ENCODE results near the gene NOXO1.

DNA sequence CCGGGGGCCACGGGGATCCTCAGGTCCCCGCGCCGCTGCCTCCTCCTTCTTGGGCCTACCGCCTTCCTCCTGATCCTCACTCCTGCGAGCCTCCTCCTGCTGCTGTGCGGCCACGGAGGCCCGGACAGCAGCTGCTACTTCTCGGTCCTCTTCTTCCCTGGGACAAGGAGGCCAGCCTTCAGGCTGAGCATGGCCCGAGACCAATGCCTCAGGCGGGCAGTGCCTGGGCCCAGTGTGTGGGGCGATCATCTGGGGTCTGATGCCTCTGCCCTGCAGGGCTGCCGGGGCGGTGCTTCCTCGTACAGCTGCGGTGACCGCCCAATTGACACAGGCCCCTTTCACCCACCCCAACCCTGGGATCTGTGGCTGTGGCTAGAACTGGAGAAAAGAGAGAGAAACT is 19.8 kb upstream of the NOXO1 start:
- TF ChIP-seq EZH2 (IDR thresholded peaks at IDR 0.05; ENCODE audit: borderline replicate concordance, low read depth, low read length, severe bottlenecking) (no peak), POLR2AphosphoS5 (IDR thresholded peaks at IDR 0.05; ENCODE audit: insufficient read depth, low read depth, low read length) (no peak), POLR2A (IDR thresholded peaks at IDR 0.05; ENCODE audit: low read depth, low read length) (no peak), GATA2 (IDR thresholded peaks at IDR 0.05; ENCODE audit: insufficient read depth, insufficient read length, low read depth, low read length) (no peak), MYC (IDR thresholded peaks at IDR 0.05; ENCODE audit: low read depth, low read length) (no peak), JUN (IDR thresholded peaks at IDR 0.05; ENCODE audit: borderline replicate concordance, insufficient read depth, insufficient read length, low read depth) (no peak), FOS (IDR thresholded peaks at IDR 0.05; ENCODE audit: borderline replicate concordance, insufficient read depth, low read length) (no peak)
- TF ChIP-seq, protein P1, sequence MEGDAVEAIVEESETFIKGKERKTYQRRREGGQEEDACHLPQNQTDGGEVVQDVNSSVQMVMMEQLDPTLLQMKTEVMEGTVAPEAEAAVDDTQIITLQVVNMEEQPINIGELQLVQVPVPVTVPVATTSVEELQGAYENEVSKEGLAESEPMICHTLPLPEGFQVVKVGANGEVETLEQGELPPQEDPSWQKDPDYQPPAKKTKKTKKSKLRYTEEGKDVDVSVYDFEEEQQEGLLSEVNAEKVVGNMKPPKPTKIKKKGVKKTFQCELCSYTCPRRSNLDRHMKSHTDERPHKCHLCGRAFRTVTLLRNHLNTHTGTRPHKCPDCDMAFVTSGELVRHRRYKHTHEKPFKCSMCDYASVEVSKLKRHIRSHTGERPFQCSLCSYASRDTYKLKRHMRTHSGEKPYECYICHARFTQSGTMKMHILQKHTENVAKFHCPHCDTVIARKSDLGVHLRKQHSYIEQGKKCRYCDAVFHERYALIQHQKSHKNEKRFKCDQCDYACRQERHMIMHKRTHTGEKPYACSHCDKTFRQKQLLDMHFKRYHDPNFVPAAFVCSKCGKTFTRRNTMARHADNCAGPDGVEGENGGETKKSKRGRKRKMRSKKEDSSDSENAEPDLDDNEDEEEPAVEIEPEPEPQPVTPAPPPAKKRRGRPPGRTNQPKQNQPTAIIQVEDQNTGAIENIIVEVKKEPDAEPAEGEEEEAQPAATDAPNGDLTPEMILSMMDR (IDR thresholded peaks at IDR 0.05; ENCODE audit: extremely low read depth in 1 of 2, insufficient read depth in 1 of 2, low read depth in 1 of 2, low read length in 2 of 2): no peak
- TF ChIP-seq, protein P2, sequence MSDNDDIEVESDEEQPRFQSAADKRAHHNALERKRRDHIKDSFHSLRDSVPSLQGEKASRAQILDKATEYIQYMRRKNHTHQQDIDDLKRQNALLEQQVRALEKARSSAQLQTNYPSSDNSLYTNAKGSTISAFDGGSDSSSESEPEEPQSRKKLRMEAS (IDR thresholded peaks at IDR 0.05; ENCODE audit: insufficient read depth, insufficient read length): no peak

Data from endothelial cell of umbilical vein (primary cell).